ENCODE results near the gene NEURL3.
"Not testable (repeated sequence)": the region's sequence is repeated elsewhere in the genome, so short reads cannot be mapped to it uniquely, and the experiment has no call there.

The NEURL3 gene

GRCh38 chr2:96477458-96477857 is 27.7 kb downstream of the NEURL3 start:
- no peak for DNase-seq

DNA sequence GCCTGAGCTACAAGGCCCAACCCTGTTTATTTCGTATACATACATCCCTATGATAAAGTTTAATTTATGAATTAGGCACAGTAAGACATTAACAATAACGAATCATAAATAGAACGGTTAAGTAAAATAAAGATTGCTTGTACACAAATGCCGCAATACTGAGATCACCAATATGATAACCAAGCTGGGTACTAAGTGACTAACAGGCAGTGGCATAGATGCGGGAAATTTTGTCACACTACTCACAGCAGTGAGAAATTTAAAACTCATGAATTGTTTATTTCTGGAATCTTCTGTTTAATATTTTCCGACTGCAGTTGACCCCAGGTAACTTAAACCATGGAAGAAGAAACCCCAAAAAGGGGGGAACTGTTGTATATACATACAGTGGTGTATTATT is 33.4 kb downstream of the NEURL3 start:
- no peak for DNase-seq

DNA sequence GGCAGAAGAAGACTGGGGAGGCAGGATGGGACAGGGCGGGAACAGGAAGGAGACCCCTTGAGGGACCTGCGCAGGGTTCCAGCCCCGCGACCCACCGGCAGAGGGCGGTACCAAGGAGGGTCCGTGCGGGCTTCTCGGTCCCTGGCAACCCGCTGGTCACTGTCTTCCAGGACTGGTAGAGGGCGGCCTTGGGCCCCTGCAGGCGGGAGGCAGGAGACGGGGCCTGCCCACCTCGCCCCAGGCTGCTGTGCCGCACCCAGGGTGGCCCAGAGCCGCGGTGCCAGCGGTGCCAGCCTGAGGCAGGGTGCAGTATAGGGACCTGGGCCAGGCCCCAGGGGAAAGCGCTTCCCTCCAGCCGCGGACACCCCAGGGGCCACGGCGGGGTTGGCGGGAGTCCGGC is 34.5 kb downstream of the NEURL3 start:
- no peak for DNase-seq

GRCh38 chr2:96470109-96470508 is 35.0 kb downstream of the NEURL3 start:
- no peak for DNase-seq

GRCh38 chr2:96468904-96469303 is 36.3 kb downstream of the NEURL3 start:
- no peak for DNase-seq

- DNase-seq: no peak
Observed at GRCh38 chr2:96464651-96465050, 40.5 kb downstream of the NEURL3 start.

- DNase-seq: no peak
Observed at GRCh38 chr2:96464061-96464460, 41.1 kb downstream of the NEURL3 start.

DNA sequence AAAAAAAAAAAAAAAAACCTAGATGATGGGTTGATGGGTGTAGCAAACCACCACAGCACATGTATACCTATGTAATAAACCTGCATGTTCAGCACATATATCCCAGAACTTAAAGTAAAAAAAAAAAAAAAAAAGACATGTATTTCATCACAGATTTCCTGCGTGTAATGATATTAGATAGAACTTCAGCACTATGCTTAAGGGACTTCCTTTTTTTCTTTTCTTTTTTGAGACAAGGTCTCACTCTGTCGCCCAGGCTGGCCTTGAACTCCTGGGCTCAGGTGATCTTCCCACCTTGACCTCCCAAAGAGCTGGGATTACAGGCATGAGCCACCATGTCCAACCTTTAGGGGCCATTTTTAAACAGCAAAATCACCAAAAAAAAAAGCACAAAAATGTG is 42.0 kb downstream of the NEURL3 start:
- no peak for DNase-seq

DNA sequence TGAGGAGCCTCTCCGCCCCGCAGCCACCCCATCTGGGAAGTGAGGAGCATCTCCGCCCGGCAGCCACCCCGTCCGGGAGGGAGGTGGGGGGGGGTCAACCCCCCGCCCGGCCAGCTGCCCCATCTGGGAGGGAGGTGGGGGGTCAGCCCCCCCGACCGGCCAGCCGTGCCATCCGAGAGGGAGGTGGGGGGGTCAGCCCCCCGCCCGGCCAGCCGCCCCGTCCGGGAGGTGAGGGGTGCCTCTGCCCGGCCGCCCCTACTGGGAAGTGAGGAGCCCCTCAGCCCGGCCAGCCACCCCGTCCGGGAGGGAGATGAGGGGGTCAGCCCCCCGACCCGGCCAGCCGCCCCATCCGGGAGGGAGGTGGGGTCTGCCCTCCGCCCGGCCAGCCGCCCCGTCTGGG is 43.5 kb downstream of the NEURL3 start:
- not testable (repeated sequence) for DNase-seq

DNA sequence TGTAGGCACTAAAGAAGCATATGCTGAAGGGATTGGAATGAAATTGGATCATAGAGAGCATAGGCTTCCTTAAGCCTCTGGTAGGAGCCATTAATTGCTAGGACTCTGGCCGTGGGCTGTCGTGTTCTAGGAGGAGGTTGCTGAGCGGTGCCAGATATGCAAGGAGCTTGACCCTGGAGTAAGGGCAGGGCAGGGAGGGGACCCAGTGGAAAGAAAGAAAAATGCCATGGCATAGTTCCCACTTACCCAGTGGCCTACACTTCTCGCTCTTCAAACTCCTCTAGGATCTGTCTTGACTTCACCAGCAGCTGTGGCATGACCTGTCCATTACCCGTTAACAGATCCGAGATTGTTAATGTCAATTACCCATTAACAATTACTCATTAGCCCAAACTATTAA is 53.1 kb downstream of the NEURL3 start:
- DNase-seq: no peak

DNA sequence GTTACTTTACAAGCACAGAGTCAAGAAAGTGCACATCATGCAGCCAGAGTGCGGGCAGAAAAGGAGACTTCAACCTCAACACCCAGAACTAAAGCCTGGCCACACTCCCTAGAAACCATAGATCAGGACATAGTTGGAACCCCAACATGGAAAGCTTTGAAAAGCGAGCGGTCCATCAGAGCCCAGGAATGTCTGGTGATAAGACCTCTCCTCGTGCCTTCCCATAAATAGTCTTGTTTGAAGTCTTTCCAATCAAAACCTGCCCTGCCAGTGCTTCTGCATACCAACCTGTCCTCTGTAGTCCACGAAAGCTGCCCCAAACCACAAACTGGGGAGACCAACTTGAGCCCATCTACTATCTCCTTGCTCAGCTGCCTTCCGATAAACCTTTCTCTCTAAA is 55.5 kb downstream of the NEURL3 start:
- no peak for DNase-seq

- DNase-seq: no peak
Observed at GRCh38 chr2:96449174-96449573, 56.0 kb downstream of the NEURL3 start.

- no peak for DNase-seq
Observed at GRCh38 chr2:96447726-96448125, 57.4 kb downstream of the NEURL3 start.

All from NCI-H1048 (cell line).